Pancreas (tissue), 10 donors: Measurements from ENCODE around the gene C11orf24. TPM values are rescaled to one million over a fixed set of nuclear protein-coding genes. Genes with fewer than 3 reads are reported as not detected.

Experiments used
- ATAC-seq, 4 donors: fragments of 200-7000 bp; cut with Tn5 transposase; one replicate each; pipeline versions ENCODE4 v1.8.0 to v1.9.1; 2020; ENCODE audit warnings: mild to moderate bottlenecking in 4 of 4, moderate library complexity in 4 of 4
- DNase-seq, 6 donors: peaks; one replicate each; pipeline ENCODE4 v3.0.0-alpha.2; 2020
- FAIRE-seq: peaks from 2 replicates; lab custom pipeline; 2012; peaks lifted over from hg19 to GRCh38; lab: Jason Lieb, UNC
- H3K27ac ChIP-seq, 4 donors: fragments of 200-600 bp; sonication (generic); 1 replicate in 3 of 4; 2 replicates in 1 of 4; pipeline versions ENCODE4 v1.5.0 to v1.8.0; 2020
- H3K27me3 ChIP-seq, 4 donors: fragments of 200-600 bp; one replicate each; pipeline ENCODE4 v1.8.0; 2021
- H3K36me3 ChIP-seq, 3 donors: fragments of 200-600 bp; sonication (generic) in 1 of 3; one replicate each; pipeline versions ENCODE4 v1.5.0 to v1.8.0; 2020 to 2021
- H3K4me1 ChIP-seq, 3 donors: fragments of 200-600 bp; one replicate each; pipeline ENCODE4 v1.8.0; 2021
- H3K4me3 ChIP-seq, 4 donors: fragments of 200-600 bp; sonication (generic) in 2 of 4; one replicate each; pipeline versions ENCODE4 v1.5.0 to v1.8.0; 2020 to 2021
- H3K9me3 ChIP-seq, 4 donors: fragments of 200-600 bp; one replicate each; pipeline ENCODE4 v1.8.0; 2021
- CTCF ChIP-seq, 4 donors: fragments of 200-600 bp; sonication (generic) in 3 of 4; IDR thresholded peaks; one replicate each; pipeline versions ENCODE4 v1.5.0 to v1.8.0; 2021; ENCODE audit warnings: antibody characterized with exemption in 4 of 4
- WGBS, 2 donors: extraction: QIAGEN DNeasy Blood & Tissue Kit; methylation state at CpG; one replicate each; pipeline ENCODE4 v1.1.7; 2013; 5-methylcytosine and 5-hydroxymethylcytosine counted together
- intact Hi-C, 3 donors: fragments of 100-400 bp; cut with DNase I; formaldehyde crosslinking; loops; one replicate each; pipeline versions ENCODE4 v1.11.1 to v1.14.2; 2022
- polyA plus RNA-seq, 2 donors: library from polyadenylated mRNA; stranded (reverse); fragments of 200-250 nt; gene quantifications; one replicate each; pipeline ENCODE4 v1.2.3, GENCODE V29; 2013
- total RNA-seq, 6 donors: library from RNA; stranded (reverse); fragmentation: NEBNext Ultra II Directional in 4 of 6; extraction: Animal tissue kit (Norgen Biotek cat#: 25700) in 4 of 6; gene quantifications; one replicate each; pipeline versions ENCODE4 v1.2.1 to v1.2.4, GENCODE V29; 2021 to 2023
- donor health status: healthy with polysubstance abuse.
- donor health status: DM: no; HTN: no; CAD: no; lungs with moderate emphysema.
- donor health status: DM: no; HTN: no; CAD: no.
- donor health status: control.
- donor health status: control.
- donor health status: Bipolar disorder and iron deficiency.
- donor health status: DM: yes; HTN: yes; CAD: no.
- donor health status: DM: no; HTN: no; CAD: no.
- donor health status: DM: no; HTN: no; CAD: no.
- donor health status: DM: yes; HTN: yes; CAD: no.

Gene C11orf24
- total and polyA plus RNA-seq, 8 donors, result 12.4 to 20.3 (median 17.8) TPM

- DNase-seq (no peak), ATAC-seq (no peak), FAIRE-seq (no peak)
- H3K4me3 ChIP-seq, result no peak overlapping the region
- peaks cover 0 to 17% (median 3%) of the 10 kb centered on the region in 3 donors for H3K36me3 ChIP-seq
- no peaks in the 10 kb centered on the region for H3K27me3 ChIP-seq
- 40 to 53% methylated on average over 10 of the region's 10 CpGs for WGBS, 2 donors
- TF ChIP-seq CTCF (IDR thresholded peaks at IDR 0.05), result no peak
- no peak overlapping the region for H3K27ac ChIP-seq
- peaks cover 8 to 20% (median 12%) of the 10 kb centered on the region in 3 donors for H3K4me1 ChIP-seq
- no peaks in the 10 kb centered on the region for H3K9me3 ChIP-seq
- intact Hi-C loops, result loop anchor here in 1 of 3 donors (10.0 kb wide), 1 partner anchor 165 kb away; no protein-coding TSS in a partner anchor
Observed at GRCh38 chr11:68269414-68270081, 2.2 kb downstream of the C11orf24 start.

- ATAC-seq (no peak), FAIRE-seq (no peak), DNase-seq (peak in 1 of 6 donors; percentile 36)
- Histone ChIP-seq H3K27me3 (no peaks in the 10 kb centered on the region), H3K36me3 (peaks cover 0 to 29% (median 3%) of the 10 kb centered on the region in 3 donors), H3K27ac (no peak overlapping the region), H3K4me3 (no peak overlapping the region), H3K4me1 (peaks cover 8 to 20% (median 12%) of the 10 kb centered on the region in 3 donors), H3K9me3 (no peaks in the 10 kb centered on the region)
- TF ChIP-seq CTCF (IDR thresholded peaks at IDR 0.05), result no peak
- WGBS, 2 donors, result 91 to 94% methylated on average over 6 of the region's 6 CpGs
- intact Hi-C loops, result loop anchor here in 1 of 3 donors (10.0 kb wide), 1 partner anchor 167 kb away; no protein-coding TSS in a partner anchor
Observed at GRCh38 chr11:68267881-68268240, 3.9 kb downstream of the C11orf24 start.

- ATAC-seq, result no peak
- no peak for FAIRE-seq
- no peak for DNase-seq
- TF ChIP-seq CTCF (IDR thresholded peaks at IDR 0.05), result no peak
- intact Hi-C loops, result loop anchor here in 1 of 3 donors (10.0 kb wide), 1 partner anchor 168 kb away; no protein-coding TSS in a partner anchor
- H3K27me3 ChIP-seq, result no peaks in the 10 kb centered on the region
- no peaks in the 10 kb centered on the region for H3K9me3 ChIP-seq
- WGBS, 2 donors, result 92 to 99% methylated on average over 12 of the region's 12 CpGs
- H3K36me3 ChIP-seq, result peaks cover 0 to 35% (median 3%) of the 10 kb centered on the region in 3 donors
- peaks cover 8 to 20% (median 12%) of the 10 kb centered on the region in 3 donors for H3K4me1 ChIP-seq
- no peak overlapping the region for H3K27ac ChIP-seq
- no peak overlapping the region for H3K4me3 ChIP-seq
Observed at GRCh38 chr11:68266936-68267880, 4.6 kb downstream of the C11orf24 start.

GRCh38 chr11:68266121-68266891 lies 5.5 kb downstream of the C11orf24 start:
- Histone ChIP-seq H3K4me3 (no peak overlapping the region), H3K9me3 (no peaks in the 10 kb centered on the region), H3K27me3 (no peaks in the 10 kb centered on the region), H3K27ac (no peak overlapping the region), H3K36me3 (peaks cover 0 to 44% (median 6%) of the 10 kb centered on the region in 3 donors), H3K4me1 (peaks cover 8 to 20% (median 12%) of the 10 kb centered on the region in 3 donors)
- WGBS, 2 donors, result 89 to 91% methylated on average over 16 of the region's 16 CpGs
- FAIRE-seq (no peak), ATAC-seq (no peak), DNase-seq (peak in 1 of 6 donors; percentile 38)
- TF ChIP-seq CTCF (IDR thresholded peaks at IDR 0.05), result no peak
- intact Hi-C loops, result loop anchor here in 1 of 3 donors (10.0 kb wide), 1 partner anchor 168 kb away; no protein-coding TSS in a partner anchor
